ENCODE results near the gene CEP72. TPM values are rescaled to one million over a fixed set of nuclear protein-coding genes. Genes with fewer than 3 reads are reported as not detected.

Gene CEP72
- total RNA-seq, 1 experiment from 2014 or later, result 33.2 TPM

- ATAC-seq (no peak), DNase-seq (ENCODE audit: low read depth, low spot score) (no peak)
- in situ Hi-C loops (cut with HindIII; ENCODE audit: low pct_unique_long_range_greater_than_20kb, low sequenced_read_pairs), result no loop called here
- Histone ChIP-seq H3K27ac (ENCODE audit: low read length) (no peak overlapping the region), H3K4me1 (ENCODE audit: control insufficient read depth, insufficient read depth, low read length) (0 out of 2 replicates have a peak, but pooled peaks cover 3% of the 10 kb centered on the region), H3K9me3 (ENCODE audit: control insufficient read depth, insufficient read depth, low read depth, low read length) (no peaks in the 10 kb centered on the region), H3K4me3 (ENCODE audit: low read depth in 2 of 2, low read length in 2 of 2) (no peak overlapping the region), H3K36me3 (ENCODE audit: control insufficient read depth, insufficient read depth, low read length) (no peaks in the 10 kb centered on the region), H3K27me3 (ENCODE audit: control insufficient read depth, insufficient read depth, low read length) (peaks cover 2% of the 10 kb centered on the region; the same call in 1 of the 2 replicates)
- ChIA-PET CTCF (no interaction called here), POLR2A (no interaction called here)
- no TSS peak for BruUV-seq (replicated peaks)
- TF ChIP-seq CTCF (IDR thresholded peaks at IDR 0.05), result no peak
- no peak for TF ChIP-seq SIN3A (IDR thresholded peaks at IDR 0.05; ENCODE audit: borderline replicate concordance, insufficient read depth, low read depth, low read length)
- TF ChIP-seq REST (IDR thresholded peaks at IDR 0.05; ENCODE audit: insufficient read depth in 1 of 2, low read depth in 2 of 2, low read length in 1 of 2), result no peak
- TF ChIP-seq POLR2AphosphoS5 (IDR thresholded peaks at IDR 0.05; ENCODE audit: low read depth, low read length), result no peak
- no peak for TF ChIP-seq TCF7L2 (IDR thresholded peaks at IDR 0.05; ENCODE audit: low read depth, low read length)
- intact Hi-C loops (cut with micrococcal nuclease; ENCODE audit: unreplicated experiment), result no loop called here
Measured at GRCh38 chr5:584216-584615, 27.9 kb upstream of the CEP72 start.

GRCh38 chr5:584846-585245 is 27.3 kb upstream of the CEP72 start:
- H3K27ac ChIP-seq (ENCODE audit: low read length), result no peak overlapping the region
- CTCF ChIA-PET, result no interaction called here
- H3K27me3 ChIP-seq (ENCODE audit: control insufficient read depth, insufficient read depth, low read length), result peaks cover 2% of the 10 kb centered on the region; the same call in 1 of the 2 replicates
- POLR2A ChIA-PET, result no interaction called here
- H3K9me3 ChIP-seq (ENCODE audit: control insufficient read depth, insufficient read depth, low read depth, low read length), result no peaks in the 10 kb centered on the region
- no peak overlapping the region for H3K4me3 ChIP-seq (ENCODE audit: low read depth in 2 of 2, low read length in 2 of 2)
- ATAC-seq (no peak), DNase-seq (ENCODE audit: low read depth, low spot score) (no peak)
- TF ChIP-seq TCF7L2 (IDR thresholded peaks at IDR 0.05; ENCODE audit: low read depth, low read length) (no peak), SIN3A (IDR thresholded peaks at IDR 0.05; ENCODE audit: borderline replicate concordance, insufficient read depth, low read depth, low read length) (no peak), CTCF (IDR thresholded peaks at IDR 0.05) (no peak), POLR2AphosphoS5 (IDR thresholded peaks at IDR 0.05; ENCODE audit: low read depth, low read length) (no peak), REST (IDR thresholded peaks at IDR 0.05; ENCODE audit: insufficient read depth in 1 of 2, low read depth in 2 of 2, low read length in 1 of 2) (no peak)
- no peaks in the 10 kb centered on the region for H3K36me3 ChIP-seq (ENCODE audit: control insufficient read depth, insufficient read depth, low read length)
- no TSS peak for BruUV-seq (replicated peaks)
- intact Hi-C loops (cut with micrococcal nuclease; ENCODE audit: unreplicated experiment) (no loop called here), in situ Hi-C loops (cut with HindIII; ENCODE audit: low pct_unique_long_range_greater_than_20kb, low sequenced_read_pairs) (no loop called here)
- 0 out of 2 replicates have a peak, but pooled peaks cover 3% of the 10 kb centered on the region for H3K4me1 ChIP-seq (ENCODE audit: control insufficient read depth, insufficient read depth, low read length)
